Kidney epithelial cell (primary cell): Measurements from ENCODE around the gene PAPPA. TPM values are rescaled to one million over a fixed set of nuclear protein-coding genes. Genes with fewer than 3 reads are reported as not detected.

Experiments
- DNase-seq: peaks from one replicate; pipeline ENCODE4 v3.0.0-alpha.2; 2010; ENCODE audit warnings: low read depth
- H3K27me3 ChIP-seq: 2 replicates; pipeline ENCODE4 v1.6.0; 2011; ENCODE audit warnings: low read length; ENCODE audit not compliant: control insufficient read depth, insufficient read depth
- H3K36me3 ChIP-seq: 2 replicates; pipeline ENCODE4 v1.5.1; 2011; ENCODE audit warnings: low read length; ENCODE audit not compliant: control insufficient read depth, insufficient read depth
- H3K4me3 ChIP-seq: 2 replicates; pipeline ENCODE4 v1.5.1; 2011; ENCODE audit warnings: low read depth, mild to moderate bottlenecking, control low read depth, low read length
- total RNA-seq: library from RNA; depleted of rRNA; stranded (reverse); fragments of >200 nt; gene quantifications from 2 replicates; pipeline ENCODE4 v1.2.3, GENCODE V29; 2015
- TF ChIP-seq, protein P1 (sequence below): IDR thresholded peaks from 2 replicates; pipeline ENCODE4 v1.5.1; 2011; ENCODE audit warnings: mild to moderate bottlenecking, moderate library complexity, low read length, control low read depth, inconsistent platforms; ENCODE audit not compliant: insufficient read depth, poor library complexity, severe bottlenecking

Gene PAPPA
- total RNA-seq, 1 donor from 2014 or later, result 15.4 TPM

DNA sequence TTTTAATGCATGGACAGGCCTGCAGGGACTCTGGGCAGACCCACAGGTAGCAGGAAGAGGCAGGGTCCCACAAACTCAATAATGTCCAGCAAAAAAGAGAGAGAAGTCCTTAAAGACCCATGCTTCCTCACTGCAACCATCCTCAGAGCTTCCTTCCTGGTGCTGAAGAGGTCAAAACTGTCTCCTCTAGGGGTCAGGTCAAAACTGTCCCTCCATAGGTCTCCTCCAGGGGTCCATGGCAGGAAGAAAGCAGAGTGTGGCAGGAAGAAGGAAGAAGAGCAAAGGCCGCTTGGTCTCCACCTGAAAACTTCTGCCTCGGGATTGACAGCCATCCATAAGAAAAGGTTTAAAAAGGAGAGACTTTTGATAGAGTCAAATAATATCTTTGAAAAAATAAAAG lies 271.7 kb downstream of the PAPPA start:
- H3K4me3 ChIP-seq, result no peak overlapping the region
- TF ChIP-seq, protein P1, sequence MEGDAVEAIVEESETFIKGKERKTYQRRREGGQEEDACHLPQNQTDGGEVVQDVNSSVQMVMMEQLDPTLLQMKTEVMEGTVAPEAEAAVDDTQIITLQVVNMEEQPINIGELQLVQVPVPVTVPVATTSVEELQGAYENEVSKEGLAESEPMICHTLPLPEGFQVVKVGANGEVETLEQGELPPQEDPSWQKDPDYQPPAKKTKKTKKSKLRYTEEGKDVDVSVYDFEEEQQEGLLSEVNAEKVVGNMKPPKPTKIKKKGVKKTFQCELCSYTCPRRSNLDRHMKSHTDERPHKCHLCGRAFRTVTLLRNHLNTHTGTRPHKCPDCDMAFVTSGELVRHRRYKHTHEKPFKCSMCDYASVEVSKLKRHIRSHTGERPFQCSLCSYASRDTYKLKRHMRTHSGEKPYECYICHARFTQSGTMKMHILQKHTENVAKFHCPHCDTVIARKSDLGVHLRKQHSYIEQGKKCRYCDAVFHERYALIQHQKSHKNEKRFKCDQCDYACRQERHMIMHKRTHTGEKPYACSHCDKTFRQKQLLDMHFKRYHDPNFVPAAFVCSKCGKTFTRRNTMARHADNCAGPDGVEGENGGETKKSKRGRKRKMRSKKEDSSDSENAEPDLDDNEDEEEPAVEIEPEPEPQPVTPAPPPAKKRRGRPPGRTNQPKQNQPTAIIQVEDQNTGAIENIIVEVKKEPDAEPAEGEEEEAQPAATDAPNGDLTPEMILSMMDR, result no peak
- DNase-seq, result no peak
- H3K36me3 ChIP-seq, result no peaks in the 10 kb centered on the region
- H3K27me3 ChIP-seq, result no peaks in the 10 kb centered on the region

DNA sequence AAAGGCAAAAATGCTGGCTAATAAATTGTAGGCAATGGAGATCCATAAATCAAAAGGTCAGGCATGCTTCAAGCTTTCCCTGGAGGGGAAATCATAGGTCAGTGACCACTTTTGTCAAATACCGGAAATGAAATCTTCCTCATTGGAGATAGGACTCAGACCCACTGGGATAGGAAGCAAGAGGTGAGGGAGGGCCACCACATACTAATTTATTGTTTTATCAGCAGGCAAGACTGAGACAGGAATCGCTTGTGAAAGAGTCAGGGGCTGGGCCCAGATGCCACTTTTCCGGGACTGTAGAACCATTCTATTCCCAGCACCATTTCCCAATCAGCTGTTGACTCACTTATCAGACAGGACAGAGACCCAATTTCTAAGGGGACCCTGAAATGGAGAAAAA lies 277.3 kb downstream of the PAPPA start:
- no peak for DNase-seq
- Histone ChIP-seq H3K36me3 (no peaks in the 10 kb centered on the region), H3K27me3 (no peaks in the 10 kb centered on the region), H3K4me3 (no peak overlapping the region)
- TF ChIP-seq, protein P1, result no peak

DNA sequence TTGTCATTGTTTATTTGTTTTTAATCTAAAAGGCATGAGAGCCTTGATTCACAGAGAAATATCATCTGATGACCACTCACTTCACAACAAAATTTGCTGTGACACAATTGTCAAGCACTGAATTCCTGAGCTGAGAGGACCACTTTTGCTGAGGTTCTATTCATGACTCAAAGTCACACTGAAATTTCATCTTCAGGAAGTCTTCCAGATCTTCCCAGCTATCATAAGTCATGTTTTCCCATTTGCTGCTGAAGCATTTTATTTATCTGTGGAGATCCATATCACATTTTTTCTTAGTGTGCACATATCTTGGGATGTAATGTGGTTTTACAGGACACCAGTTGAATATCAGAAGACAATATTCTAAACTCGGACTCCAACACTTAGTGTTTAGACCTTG lies 278.5 kb downstream of the PAPPA start:
- TF ChIP-seq, protein P1, result no peak
- Histone ChIP-seq H3K36me3 (no peaks in the 10 kb centered on the region), H3K4me3 (no peak overlapping the region), H3K27me3 (no peaks in the 10 kb centered on the region)
- DNase-seq, result no peak

DNA sequence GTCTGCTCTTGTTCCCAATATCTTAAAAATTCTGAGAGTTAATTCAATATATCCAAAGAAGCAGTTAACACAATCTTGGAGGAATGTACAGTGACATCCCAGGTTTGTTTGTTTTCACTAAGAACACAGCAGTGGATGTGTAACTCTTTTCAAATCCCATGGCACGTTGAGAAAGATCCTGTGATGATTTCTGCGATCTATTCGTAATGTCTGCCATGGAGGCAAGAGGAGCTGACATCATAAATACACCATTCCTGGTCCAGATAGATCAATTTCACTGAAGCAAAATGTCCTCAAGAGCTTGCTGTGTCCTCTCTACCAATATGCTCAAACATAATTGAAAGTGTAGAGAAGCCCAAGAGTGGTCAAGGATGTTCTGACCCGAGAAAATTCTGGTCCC lies 280.7 kb downstream of the PAPPA start:
- DNase-seq, result no peak
- Histone ChIP-seq H3K27me3 (no peaks in the 10 kb centered on the region), H3K36me3 (no peaks in the 10 kb centered on the region), H3K4me3 (no peak overlapping the region)
- TF ChIP-seq, protein P1, result no peak

DNA sequence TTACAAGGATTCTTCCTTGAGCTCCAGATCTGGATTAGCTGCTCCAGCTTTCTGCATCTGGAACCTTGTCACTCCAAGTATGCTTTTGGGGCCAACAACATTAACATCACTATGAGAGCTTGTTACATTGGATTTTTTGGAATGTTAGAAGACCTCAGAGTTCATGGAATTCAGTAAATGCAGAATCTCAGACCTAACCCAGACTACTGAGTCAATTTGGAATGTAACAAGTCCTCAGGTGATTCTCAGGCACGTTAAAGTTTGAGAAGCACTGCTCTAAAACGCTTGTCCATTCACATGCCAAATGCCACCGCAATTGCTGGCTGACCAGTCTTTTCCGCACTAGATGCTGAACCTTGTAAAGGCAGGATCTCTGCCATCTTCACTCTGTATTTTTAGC lies 282.1 kb downstream of the PAPPA start:
- Histone ChIP-seq H3K27me3 (no peaks in the 10 kb centered on the region), H3K36me3 (no peaks in the 10 kb centered on the region), H3K4me3 (no peak overlapping the region)
- DNase-seq, result no peak
- TF ChIP-seq, protein P1, result no peak

DNA sequence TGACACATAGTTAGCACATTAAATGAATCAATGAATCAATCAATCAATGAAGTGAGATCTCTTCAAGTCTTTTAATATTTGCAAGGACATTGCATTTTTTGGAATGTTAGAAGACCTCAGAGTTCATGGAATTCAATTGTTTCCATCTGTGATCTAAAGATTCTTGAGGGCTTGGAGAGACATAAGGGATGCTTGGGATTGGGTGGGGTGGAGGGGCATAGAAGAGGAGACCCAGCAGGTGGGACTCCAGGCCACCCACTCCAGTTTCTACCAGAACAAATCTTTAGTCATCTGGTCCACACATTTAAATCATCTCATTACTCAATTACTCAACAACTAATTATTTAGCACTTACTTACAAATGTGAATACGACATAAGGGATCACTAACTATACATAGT lies 282.5 kb downstream of the PAPPA start:
- Histone ChIP-seq H3K27me3 (no peaks in the 10 kb centered on the region), H3K36me3 (no peaks in the 10 kb centered on the region), H3K4me3 (no peak overlapping the region)
- no peak for DNase-seq
- TF ChIP-seq, protein P1, result no peak
